Measurements from ENCODE around the gene GLS2. TPM values are rescaled to one million over a fixed set of nuclear protein-coding genes. Genes with fewer than 3 reads are reported as not detected.
"Not testable (repeated sequence)": the region's sequence is repeated elsewhere in the genome, so short reads cannot be mapped to it uniquely, and the experiment has no call there.

GLS2 gene
- total RNA-seq, 1 donor from 2014 or later: 0.51 TPM

DNA sequence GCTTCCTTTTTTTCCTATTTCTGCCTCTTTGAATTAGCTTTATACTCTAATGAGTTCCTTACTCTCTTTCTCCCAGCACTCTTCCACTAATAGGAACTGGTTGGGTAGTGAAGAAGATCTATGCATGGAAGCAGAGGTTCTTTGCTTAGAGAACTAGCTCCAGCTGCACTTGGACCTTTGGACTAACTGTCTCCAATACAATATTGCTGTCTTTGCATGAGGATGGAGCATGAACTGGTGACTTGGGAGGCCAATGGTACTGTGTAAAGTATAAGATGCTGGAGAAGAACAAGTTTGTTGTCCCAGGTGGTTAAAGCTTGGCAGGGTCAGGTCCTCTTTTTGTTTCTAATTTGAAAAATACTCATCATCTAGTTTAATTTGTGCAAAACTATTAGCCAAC, 2.4 kb upstream of the GLS2 start:
- DNase-seq: no peak

DNA sequence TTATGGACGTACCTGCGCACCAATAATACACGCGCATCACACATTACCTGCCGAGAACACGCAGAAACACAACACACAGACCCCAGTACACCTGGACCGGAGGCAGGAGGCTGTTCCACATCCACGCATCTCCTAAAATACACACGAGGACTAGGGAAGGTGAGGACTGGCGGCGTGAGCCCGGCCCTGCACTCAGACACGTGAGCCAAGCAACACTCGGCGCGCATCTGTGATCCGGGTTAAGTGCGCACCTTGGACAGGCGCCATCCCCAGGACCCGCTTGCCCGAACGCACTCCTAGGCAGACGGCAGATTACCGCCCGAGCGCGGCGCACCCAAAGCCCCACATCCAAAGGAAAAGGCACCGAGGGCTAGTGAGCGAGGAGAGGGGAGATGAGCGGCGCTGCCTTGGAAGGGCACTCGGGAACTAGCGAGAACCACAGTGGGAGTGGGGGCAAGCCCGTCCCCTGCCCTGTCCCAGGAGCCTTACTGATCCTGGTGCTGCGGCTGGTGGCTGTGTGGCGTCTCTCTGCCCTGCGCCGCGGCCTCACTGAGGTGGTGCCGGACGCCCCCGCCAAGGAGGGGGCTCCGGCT, 417 bp downstream of the GLS2 start:
- DNase-seq: peak; percentile 32

DNA sequence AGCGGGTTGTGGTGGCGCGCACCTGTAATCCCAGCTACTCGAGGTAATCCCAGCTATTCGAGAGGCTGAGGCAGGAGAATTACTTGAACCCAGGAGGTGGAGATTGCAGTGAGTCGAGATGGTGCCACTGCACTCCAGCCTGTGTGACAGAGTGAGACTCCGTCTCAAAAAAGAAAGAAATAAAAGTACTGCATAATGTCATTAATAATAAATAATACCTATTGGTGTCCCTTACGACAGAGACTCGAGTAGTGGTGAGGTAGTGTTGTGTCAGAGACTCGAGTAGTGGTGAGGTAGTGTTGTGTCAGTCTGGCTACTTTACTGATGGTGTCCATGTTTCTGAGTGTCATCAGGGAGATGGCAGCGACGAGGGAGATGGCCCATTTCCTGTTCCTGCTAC, 1.3 kb downstream of the GLS2 start:
- no peak for DNase-seq

GRCh38 chr12:56484566-56484965, 3.4 kb downstream of the GLS2 start:
- DNase-seq: no peak

DNA sequence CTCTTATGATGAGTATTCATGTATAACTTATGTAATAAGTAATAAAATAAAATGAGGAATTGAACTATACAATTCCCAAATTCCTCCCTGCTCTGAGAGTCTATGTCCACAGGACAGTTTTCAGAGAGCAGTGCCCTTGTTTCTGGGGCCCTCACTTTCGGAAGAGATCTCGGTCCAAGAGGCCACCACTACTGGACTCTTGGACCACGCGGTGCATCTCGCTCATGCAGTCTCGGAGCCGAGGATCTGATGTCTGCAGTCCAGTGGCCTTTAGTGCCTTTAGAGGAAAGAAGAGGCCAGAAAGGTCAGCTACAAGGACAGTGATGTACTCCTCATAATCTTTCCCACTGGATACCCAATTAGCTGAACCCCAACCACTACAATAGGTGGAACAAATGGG, 8.3 kb downstream of the GLS2 start:
- no peak for DNase-seq

DNA sequence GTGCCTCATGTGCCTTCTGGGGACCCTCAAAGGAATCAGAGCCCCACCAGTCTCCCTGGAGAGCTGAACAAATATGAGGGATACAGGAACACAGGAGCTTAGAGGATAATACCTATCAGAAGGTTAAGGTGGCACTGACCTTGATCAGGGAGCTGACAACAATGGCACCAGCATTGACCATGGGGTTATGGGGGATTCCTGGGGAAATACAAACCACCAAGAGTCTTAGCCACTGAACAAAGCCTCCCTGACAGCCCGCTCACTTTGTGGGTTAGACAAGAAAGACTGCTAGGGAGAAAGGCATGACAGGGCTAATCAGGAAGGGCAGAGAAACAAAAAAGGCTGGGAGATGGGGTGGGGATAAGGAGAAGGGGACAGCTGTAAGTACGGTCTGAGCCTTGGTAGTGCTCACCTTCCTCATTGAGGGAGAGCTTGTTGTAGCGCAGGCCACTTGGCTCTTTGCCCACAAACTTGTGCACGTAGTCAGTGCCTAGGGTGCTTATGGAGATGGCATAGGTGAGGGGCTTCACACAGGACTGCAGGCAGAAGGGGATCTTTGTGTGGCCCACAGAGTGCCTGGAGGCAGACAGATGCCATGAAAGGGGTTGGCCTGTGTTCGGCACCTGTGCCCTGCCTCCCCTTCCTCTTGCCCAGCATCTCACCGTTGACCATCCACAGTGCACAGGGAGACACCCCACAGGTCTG, 10.3 kb downstream of the GLS2 start:
- no peak for DNase-seq

GRCh38 chr12:56476972-56477432, 11.0 kb downstream of the GLS2 start:
- no peak for DNase-seq

DNA sequence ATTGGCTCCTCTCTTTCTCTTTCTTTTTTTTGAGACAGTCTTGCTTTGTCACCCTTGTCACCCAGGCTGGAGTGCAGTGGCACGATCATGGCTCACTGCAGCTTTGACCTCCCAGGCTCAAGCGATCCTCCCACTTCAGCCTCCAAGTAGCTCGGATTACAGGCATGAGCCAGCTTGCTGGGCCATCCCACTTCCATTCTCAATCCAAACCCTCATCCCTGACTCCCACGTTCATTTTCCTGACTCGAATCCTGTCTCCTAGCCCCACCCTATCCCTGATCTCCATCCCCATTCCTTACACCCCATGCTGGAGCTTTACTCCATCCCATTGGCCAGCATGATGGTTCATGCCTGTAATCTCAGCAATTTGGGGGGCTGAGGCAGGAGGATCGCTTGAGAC, 11.8 kb downstream of the GLS2 start:
- DNase-seq: no peak

- no peak for DNase-seq
Observed at GRCh38 chr12:56474389-56474788, 13.6 kb downstream of the GLS2 start.

GRCh38 chr12:56469007-56469930, 18.7 kb downstream of the GLS2 start:
- DNase-seq: peak; percentile 35

GRCh38 chr12:56468216-56469006, 19.6 kb downstream of the GLS2 start, which contains the start of gene SPRYD4:
SPRYD4 (plus strand) TSS chr12:56468578; CDS start chr12:56468592, 14 bp downstream.
- DNase-seq: peak; percentile 96

- no peak for DNase-seq
Observed at GRCh38 chr12:56462565-56462964, 25.4 kb downstream of the GLS2 start.

- no peak for DNase-seq
Observed at GRCh38 chr12:56461235-56462159, 26.5 kb downstream of the GLS2 start.

DNA sequence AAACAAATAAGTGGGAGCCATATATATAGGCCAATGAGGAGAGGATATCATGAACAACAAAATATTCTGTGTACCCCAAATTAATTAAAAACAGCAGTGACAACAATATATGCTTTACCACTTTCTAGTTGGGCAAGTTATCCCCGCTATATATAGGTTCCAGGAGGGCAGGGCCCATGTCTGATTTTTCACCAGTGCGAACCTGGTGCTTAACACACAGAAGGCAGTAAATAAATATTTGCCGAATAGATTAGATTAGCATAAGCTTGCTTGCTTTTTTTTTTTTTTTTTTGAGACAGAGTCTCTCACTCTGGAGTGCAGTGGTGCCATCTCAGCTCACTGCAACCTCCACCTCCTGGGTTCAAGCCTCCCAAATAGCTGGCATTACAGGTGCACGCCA, 30.1 kb downstream of the GLS2 start:
- no peak for DNase-seq

GRCh38 chr12:56454557-56454956, 33.4 kb downstream of the GLS2 start, which contains the start of gene MIP:
MIP (minus strand) TSS chr12:56454657; CDS start chr12:56454613, 44 bp downstream.
- no peak for DNase-seq

DNA sequence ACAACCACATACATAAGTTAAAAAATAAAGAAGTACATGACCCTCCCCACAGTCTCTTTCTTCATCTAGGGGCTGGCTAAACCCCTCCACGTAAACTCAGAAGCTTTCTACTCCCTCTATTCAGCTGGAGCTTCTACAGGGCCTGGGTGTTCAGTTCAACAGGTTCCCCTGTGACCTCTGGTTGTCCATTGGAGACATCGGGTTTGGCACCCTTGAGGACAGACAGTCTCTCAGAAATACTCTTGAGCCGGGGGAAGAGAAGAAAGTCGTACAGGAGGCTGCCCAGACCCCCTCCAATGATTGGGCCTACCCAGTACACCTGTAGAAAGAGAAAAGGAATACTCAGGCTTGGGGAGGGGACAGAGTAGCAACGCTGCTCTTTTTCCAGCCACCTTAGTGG, 36.8 kb downstream of the GLS2 start:
- DNase-seq: no peak

- DNase-seq: no peak
Observed at GRCh38 chr12:56450241-56450640, 37.7 kb downstream of the GLS2 start.

DNA sequence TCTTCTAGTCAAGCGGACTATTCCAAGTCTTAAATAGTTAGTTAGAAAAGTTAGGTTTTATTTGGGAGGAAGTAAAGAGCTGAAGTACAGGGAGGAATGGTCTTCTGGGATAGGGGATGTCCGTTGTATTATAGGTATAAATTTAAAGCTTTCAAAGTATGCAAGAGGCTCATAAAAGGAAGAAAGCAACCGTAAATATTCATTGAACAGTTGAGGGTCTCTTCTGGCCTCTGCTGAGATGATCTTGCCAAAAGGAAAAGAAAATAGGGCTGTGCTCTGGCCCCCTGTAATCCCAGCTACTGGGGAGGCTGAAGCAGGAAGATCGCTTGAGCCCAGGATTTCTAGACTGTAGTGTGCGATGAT, 38.4 kb downstream of the GLS2 start:
- DNase-seq: no peak

DNA sequence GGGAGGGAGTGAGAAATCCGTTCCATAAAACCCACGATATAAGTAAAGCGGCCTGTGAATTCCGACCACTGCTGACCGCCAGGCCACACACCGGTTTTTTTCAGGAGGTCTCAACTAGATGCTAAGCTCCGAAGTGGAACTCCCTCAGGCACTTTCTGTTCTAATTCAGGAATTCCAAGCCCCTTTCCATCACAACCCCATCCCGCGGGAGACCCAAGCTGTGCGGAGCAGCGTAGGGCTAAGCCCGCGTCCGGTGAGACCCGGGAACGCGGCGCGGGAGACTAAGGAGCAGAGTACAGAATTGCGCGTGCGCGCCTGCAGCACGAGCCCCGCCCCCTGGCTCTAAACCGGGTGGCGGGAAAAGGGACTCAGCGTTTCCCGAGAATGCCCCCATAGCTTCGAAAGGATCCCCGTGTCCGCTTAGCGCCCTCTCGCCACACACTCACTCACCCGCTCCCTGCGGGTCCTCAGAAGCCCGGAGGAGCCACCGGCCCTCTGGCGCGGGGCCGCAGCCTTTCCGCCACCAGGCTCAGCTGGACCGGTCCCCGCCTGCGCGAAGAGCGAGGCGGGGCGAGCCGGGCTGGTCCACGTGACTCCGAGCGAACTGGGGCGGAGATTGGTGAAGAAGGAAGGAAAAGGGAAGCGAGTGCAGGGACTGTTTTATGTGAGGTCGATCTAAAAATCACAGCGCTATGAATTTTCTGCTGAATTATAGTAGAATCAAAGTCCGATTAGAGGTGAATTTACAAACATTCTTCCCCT, 38.9 kb downstream of the GLS2 start, which contains the start of gene TIMELESS:
Gene TIMELESS, minus strand, starts transcription at position 567 of the 762 bp plus-strand sequence. CDS start 15,256 bp downstream, outside the sequence.
- peak; percentile 92 for DNase-seq

DNA sequence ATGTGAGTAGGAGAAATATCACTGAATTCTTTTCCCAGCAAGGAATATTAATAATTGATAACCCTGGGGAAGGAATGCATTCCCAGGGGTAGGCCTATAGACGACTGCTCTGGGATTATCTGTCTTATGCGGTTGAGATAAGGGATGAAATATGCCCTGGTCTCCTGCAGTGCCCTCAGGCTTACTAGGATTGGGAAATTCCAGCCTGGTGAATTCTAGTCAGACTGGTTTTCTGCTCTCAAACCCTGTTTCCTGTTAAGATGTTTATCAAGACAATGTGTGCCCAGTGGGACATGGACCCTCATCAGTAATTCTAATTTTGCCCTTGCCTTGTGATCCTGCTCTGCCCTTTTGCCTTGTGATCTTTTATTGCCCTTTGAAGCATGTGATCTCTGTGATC, 44.8 kb downstream of the GLS2 start:
- DNase-seq: not testable (repeated sequence)
